Lung (tissue), 12 donors: ENCODE results near the gene NR2F1. TPM values are rescaled to one million over a fixed set of nuclear protein-coding genes. Genes with fewer than 3 reads are reported as not detected.

Experiments
- ATAC-seq: fragments of 200-7000 bp; cut with Tn5 transposase; one replicate; pipeline ENCODE4 v1.9.1; 2020; ENCODE audit warnings: moderate number of reproducible peaks; ENCODE audit not compliant: insufficient read depth, low FRiP score
- DNase-seq, 3 donors: peaks; one replicate each; pipeline ENCODE4 v3.0.0-alpha.2; 2013 to 2017
- H3K27ac ChIP-seq, 2 donors: one replicate each; pipeline ENCODE4 v1.5.1; 2013; ENCODE audit warnings: mild to moderate bottlenecking in 2 of 2, moderate library complexity in 2 of 2, control low read depth in 1 of 2, inconsistent platforms in 1 of 2, low read depth in 1 of 2, low read length in 1 of 2
- H3K27me3 ChIP-seq, 3 donors: one replicate each; pipeline ENCODE4 v1.5.1; 2013; ENCODE audit warnings: low read length in 2 of 3; ENCODE audit not compliant: control insufficient read depth in 3 of 3, insufficient read depth in 3 of 3
- H3K36me3 ChIP-seq, 4 donors: one replicate each; pipeline ENCODE4 v1.5.1; 2013; ENCODE audit warnings: low read length in 4 of 4, mild to moderate bottlenecking in 1 of 4, moderate library complexity in 1 of 4; ENCODE audit not compliant: control insufficient read depth in 4 of 4, insufficient read depth in 4 of 4
- H3K4me1 ChIP-seq, 5 donors: one replicate each; pipeline ENCODE4 v1.5.1; 2013; ENCODE audit warnings: low read length in 5 of 5, mild to moderate bottlenecking in 2 of 5, moderate library complexity in 1 of 5; ENCODE audit not compliant: control insufficient read depth in 5 of 5, insufficient read depth in 5 of 5
- H3K4me3 ChIP-seq: one replicate; pipeline ENCODE4 v1.5.1; 2013; ENCODE audit warnings: mild to moderate bottlenecking, control low read depth, moderate library complexity
- H3K9ac ChIP-seq, 2 donors: one replicate each; pipeline ENCODE4 v1.5.1; 2013; ENCODE audit warnings: low read length in 2 of 2, control low read depth in 1 of 2; ENCODE audit not compliant: insufficient read depth in 1 of 2
- H3K9me3 ChIP-seq, 4 donors: one replicate each; pipeline ENCODE4 v1.5.1; 2013; ENCODE audit warnings: low read length in 3 of 4, mild to moderate bottlenecking in 1 of 4, moderate library complexity in 1 of 4; ENCODE audit not compliant: control insufficient read depth in 4 of 4, insufficient read depth in 3 of 4
- WGBS, 2 donors: extraction: QIAGEN DNeasy Blood & Tissue Kit; methylation state at CpG; one replicate each; pipeline ENCODE4 v1.1.7; 2013; 5-methylcytosine and 5-hydroxymethylcytosine counted together
- polyA plus RNA-seq, 2 donors: library from polyadenylated mRNA; stranded (reverse); fragments of 200-250 nt; gene quantifications; one replicate each; pipeline ENCODE4 v1.2.1, GENCODE V29; 2013
- total RNA-seq, 2 donors: library from RNA; depleted of rRNA in 1 of 2; stranded (reverse); fragments of >200 nt in 1 of 2; gene quantifications; one replicate each; pipeline ENCODE4 v1.2.1, GENCODE V29; 2014 to 2021
- TF ChIP-seq, protein P1 (sequence below): IDR thresholded peaks from 2 replicates; pipeline ENCODE4 v1.5.1; 2012; ENCODE audit warnings: mild to moderate bottlenecking; ENCODE audit errors: control extremely low read depth, extremely low read depth
- donor health status: control.
- donor health status: control.
- donor health status: Bipolar disorder and iron deficiency.
- donor health status: healthy.
- donor health status: DM: yes; HTN: yes; CAD: no.

The NR2F1 gene
- total and polyA plus RNA-seq, 4 donors = 15.2 to 104 (median 58.3) TPM

- 9 to 14% methylated on average over 8 of the region's 8 CpGs for WGBS, 2 donors
- Histone ChIP-seq H3K4me1 (peaks cover 0 to 73% (median 16%) of the 10 kb centered on the region in 5 donors), H3K4me3 (no peak overlapping the region), H3K9ac (peak overlapping the region in 1 of 2 donors; percentile 89), H3K27ac (no peak overlapping the region), H3K27me3 (peaks cover 0 to 80% (median 12%) of the 10 kb centered on the region in 3 donors), H3K36me3 (peaks cover 0 to 7% (median 0%) of the 10 kb centered on the region in 4 donors), H3K9me3 (peaks cover 0 to 14% (median 0%) of the 10 kb centered on the region in 4 donors)
- DNase-seq (peak; percentile 60 to 84 (median 82)), ATAC-seq (no peak)
- TF ChIP-seq, protein P1, sequence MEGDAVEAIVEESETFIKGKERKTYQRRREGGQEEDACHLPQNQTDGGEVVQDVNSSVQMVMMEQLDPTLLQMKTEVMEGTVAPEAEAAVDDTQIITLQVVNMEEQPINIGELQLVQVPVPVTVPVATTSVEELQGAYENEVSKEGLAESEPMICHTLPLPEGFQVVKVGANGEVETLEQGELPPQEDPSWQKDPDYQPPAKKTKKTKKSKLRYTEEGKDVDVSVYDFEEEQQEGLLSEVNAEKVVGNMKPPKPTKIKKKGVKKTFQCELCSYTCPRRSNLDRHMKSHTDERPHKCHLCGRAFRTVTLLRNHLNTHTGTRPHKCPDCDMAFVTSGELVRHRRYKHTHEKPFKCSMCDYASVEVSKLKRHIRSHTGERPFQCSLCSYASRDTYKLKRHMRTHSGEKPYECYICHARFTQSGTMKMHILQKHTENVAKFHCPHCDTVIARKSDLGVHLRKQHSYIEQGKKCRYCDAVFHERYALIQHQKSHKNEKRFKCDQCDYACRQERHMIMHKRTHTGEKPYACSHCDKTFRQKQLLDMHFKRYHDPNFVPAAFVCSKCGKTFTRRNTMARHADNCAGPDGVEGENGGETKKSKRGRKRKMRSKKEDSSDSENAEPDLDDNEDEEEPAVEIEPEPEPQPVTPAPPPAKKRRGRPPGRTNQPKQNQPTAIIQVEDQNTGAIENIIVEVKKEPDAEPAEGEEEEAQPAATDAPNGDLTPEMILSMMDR = no peak
Measured at GRCh38 chr5:93600409-93601070, 17.5 kb downstream of the NR2F1 start.

- 39 to 42% methylated on average over 3 of the region's 3 CpGs for WGBS, 2 donors
- peak overlapping the region in 1 of 2 donors; percentile 89 for H3K9ac ChIP-seq
- H3K27me3 ChIP-seq = peaks cover 0 to 80% (median 12%) of the 10 kb centered on the region in 3 donors
- peak overlapping the region in 1 of 2 donors; percentile 42 for H3K27ac ChIP-seq
- DNase-seq (peak; percentile 69 to 92 (median 90)), ATAC-seq (no peak)
- H3K4me1 ChIP-seq = peaks cover 0 to 66% (median 16%) of the 10 kb centered on the region in 5 donors
- H3K9me3 ChIP-seq = peaks cover 0 to 11% (median 0%) of the 10 kb centered on the region in 4 donors
- H3K4me3 ChIP-seq = no peak overlapping the region
- TF ChIP-seq, protein P1 = no peak
- H3K36me3 ChIP-seq = peaks cover 0 to under 1% (median 0%) of the 10 kb centered on the region in 4 donors
Measured at GRCh38 chr5:93601071-93601801, 18.2 kb downstream of the NR2F1 start.

DNA sequence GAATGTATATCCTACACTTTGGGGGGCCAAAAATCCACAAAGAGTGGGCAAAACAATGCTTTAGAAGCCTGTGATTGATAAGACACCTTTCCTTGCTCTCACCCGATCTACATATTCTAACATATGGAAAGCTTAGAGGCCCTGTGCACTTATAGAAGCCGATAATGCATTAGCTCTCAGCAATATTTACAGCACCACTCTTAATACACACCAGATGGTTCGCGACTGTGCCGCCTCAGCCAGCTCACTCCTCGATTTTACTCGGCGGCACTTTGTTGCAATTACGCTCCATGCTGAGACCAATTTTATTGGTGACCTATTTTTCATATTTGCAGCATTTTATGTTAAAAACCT lies 18.8 kb downstream of the NR2F1 start:
- Histone ChIP-seq H3K9ac (peak overlapping the region; percentile 17 to 89), H3K4me3 (no peak overlapping the region)

More for the DNA sequence above, 18.8 kb downstream of the NR2F1 start:
- Histone ChIP-seq H3K27ac (peak overlapping the region in 1 of 2 donors; percentile 39), H3K4me1 (peaks cover 0 to 63% (median 11%) of the 10 kb centered on the region in 5 donors), H3K27me3 (peaks cover 0 to 80% (median 12%) of the 10 kb centered on the region in 3 donors), H3K36me3 (no peaks in the 10 kb centered on the region), H3K9me3 (peaks cover 0 to 5% (median 0%) of the 10 kb centered on the region in 4 donors)
- ATAC-seq (no peak), DNase-seq (peak; percentile 72 to 87 (median 86))
- WGBS, 2 donors = 16 to 23% methylated on average over 9 of the region's 9 CpGs
- TF ChIP-seq, protein P1 = no peak
